GM19238 (cell line): ENCODE data around the gene HNMT.
"Not testable (repeated sequence)": the region's sequence is repeated elsewhere in the genome, so short reads cannot be mapped to it uniquely, and the experiment has no call there.

Experiments used
- DNase-seq: peaks from one replicate; pipeline ENCODE4 v3.0.0; 2011; ENCODE audit warnings: low spot score; ENCODE audit not compliant: insufficient read length

HNMT gene

DNA sequence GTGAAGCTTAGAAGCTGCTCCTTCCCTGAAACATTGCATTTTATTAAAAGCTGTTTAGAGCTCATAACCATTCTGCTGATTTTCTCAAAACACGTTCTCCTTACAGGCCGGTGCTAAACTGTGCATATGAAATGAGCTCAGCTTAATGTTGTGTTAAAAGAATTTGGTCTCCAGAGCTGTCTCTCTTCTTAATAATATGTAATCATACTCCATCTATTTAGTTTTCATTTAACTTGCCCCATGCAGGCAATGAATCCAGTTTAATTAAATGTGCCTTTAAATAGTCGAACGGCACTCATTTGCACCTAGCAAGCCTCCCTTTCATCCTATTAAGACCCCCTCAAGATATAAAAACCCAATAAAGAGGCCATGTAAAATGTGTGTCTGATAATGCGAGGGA, 76.3 kb downstream of the HNMT start:
- DNase-seq, result no peak

DNA sequence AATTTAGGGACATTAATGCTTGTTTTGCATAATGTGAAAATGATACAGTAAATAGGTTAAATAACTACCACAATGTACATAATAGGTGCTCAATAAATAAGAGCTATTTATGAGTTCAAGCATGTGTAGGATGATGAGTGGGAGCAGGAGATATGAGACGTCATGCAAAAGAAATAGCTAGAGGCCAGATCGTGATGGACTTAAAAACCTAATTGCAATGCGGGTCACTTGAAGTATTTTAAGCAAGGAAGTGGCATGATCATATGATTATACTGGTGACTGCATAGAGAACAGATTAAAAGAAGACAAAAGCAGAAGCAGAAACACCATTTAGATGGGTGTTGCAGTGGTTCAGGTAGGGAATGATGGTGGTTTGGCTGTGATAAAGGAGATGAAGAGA, 78.0 kb downstream of the HNMT start:
- no peak for DNase-seq

DNA sequence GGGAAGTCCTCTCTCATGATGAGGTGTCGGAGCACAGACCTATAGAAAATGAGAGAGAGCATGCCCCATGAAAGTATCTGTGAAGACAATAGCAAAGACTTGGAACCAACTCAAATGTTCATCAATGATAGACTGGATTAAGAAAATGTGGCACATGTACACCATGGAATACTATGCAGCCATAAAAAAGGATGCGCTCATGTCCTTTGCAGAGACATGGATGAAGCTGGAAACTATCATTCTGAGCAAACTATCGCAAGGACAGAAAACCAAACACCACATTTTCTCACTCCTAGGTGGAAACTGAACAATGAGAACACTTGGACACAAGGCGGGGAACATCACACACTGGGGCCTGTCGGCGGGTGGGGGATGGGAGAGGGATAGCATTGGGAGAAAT, 79.3 kb downstream of the HNMT start:
- DNase-seq, result not testable (repeated sequence)

DNA sequence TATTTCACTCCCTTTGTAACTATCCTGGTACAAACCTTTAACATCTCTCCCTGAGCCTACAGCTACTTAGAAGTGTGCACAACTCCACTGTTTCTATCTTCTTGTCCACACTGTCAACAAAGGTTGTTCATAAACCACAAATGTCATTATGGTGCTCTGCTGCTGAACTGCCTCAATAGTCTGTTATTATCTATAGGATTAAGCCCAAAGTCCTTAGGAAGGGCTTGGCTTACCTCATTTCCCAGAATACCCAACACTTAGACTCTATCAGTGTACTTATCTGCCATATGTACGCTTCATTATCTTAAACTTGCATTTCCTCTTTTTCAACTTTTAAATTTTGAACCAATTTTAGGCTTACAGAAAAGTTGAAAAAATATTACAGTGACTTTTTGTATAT, 94.2 kb downstream of the HNMT start:
- DNase-seq, result no peak

DNA sequence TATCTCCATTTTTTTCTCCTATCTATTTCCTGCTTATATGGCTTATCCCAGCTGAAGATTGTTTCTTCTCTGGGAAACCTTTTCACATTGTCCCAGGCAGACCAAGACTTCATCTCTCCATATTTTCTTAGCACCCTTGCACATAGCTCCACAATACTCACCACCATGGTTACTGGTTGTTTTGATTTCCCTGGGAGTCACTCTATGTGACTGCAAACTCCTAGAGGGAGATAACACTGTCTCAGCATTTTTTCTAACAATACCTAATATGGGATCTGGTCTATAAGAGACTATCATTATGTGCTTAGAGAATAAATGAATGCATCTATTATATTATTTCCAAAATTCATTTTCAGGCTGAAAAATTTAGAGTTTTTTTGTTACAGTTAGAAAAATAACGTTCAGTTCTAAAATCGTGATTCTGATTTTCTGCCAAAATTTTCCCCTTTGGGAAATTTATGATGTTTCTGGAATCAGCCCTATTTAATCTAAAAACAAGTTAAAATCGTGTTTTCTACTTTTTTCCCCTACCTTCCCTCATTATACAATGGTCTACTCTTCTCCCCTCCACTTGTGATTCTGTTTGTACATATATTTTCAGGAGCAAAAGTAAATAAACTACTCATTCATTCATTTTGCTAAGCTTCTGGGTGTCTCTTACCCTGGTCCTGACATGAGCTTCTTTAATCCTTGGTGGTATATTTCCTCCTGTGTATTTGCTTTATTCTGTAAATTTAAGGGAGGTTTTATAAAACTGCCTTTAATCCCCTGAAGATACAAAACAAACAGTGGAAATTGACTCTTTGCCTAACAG, 95.4 kb downstream of the HNMT start:
- DNase-seq, result no peak

DNA sequence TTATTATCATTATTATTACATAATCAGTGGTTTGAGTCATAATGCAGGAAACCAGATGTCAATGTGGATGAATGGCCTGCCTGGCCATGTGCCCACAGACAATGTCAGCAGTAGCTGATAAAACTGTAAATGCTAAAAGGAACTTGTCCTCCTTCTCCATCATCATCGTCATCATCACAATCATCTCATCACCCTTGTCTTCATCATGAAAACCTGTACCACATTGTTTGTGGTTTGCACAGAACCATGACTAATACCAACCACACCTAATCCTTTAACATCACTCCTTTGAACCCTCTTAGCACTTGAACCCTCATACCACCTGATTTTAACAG, 96.0 kb downstream of the HNMT start:
- DNase-seq, result no peak

DNA sequence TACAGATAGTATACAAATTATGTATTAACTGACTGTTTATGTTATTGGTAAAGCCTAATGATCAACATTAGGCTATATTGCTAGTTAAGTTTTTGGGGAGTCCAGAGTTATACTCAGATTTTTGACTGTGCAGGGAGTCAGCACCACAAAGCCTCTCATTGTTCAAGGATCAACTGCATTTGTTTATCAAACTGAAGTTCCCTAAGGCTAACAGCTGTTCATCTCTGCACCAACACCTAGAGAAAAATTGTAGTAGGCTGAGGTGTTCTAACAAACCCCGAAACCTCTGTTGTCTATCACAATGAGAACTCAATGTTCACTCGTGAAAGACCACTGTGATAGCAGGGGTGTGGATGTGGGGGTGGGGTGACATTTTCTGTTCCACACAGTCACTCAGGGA, 97.7 kb downstream of the HNMT start:
- no peak for DNase-seq

DNA sequence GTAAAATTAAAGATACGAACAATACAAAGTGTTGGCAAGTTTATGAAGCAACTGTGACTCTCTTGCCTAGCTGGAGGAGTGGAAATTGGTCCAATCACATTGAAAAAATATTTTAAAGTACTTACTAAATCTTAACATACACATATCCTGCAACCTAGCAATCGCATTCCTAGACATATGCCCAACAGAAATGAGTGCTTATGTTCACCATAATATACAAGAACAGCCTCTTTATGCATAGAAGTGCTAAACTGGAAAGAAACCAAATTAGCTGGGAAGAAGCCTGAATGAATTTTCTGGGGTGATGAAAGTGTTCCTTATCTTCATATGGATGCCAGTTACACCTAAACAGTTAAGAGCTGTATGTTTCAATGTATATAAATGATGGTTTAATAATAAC, 98.9 kb downstream of the HNMT start:
- DNase-seq, result no peak
